ENCODE data around the gene TM4SF20.

TM4SF20 gene

GRCh38 chr2:227351639-227352038 lies 27.5 kb downstream of the TM4SF20 start:
- no peak overlapping the region for H2AFZ ChIP-seq (ENCODE audit: low read length)
- no peak for TF ChIP-seq EZH2 (IDR thresholded peaks at IDR 0.05; ENCODE audit: borderline replicate concordance, low read length)
- TF ChIP-seq CTCF (IDR thresholded peaks at IDR 0.05; ENCODE audit: low read length) = no peak
- H3K9ac ChIP-seq (ENCODE audit: low read length) = no peak overlapping the region
- H3K36me3 ChIP-seq (ENCODE audit: insufficient read depth, low read length) = peaks cover 63% of the 10 kb centered on the region
- H3F3A ChIP-seq (ENCODE audit: insufficient read depth, low read length) = no peaks in the 10 kb centered on the region
- no peak overlapping the region for H3K27ac ChIP-seq (ENCODE audit: low read depth, low read length, poor library complexity, severe bottlenecking)
- no peak overlapping the region for H3K4me2 ChIP-seq (ENCODE audit: low read length)
- no peaks in the 10 kb centered on the region for H3K79me2 ChIP-seq (ENCODE audit: insufficient read depth, low read length)
- no peak overlapping the region for H3K4me3 ChIP-seq (ENCODE audit: low read depth, low read length, poor library complexity, severe bottlenecking)
- no peaks in the 10 kb centered on the region for H4K20me1 ChIP-seq (ENCODE audit: insufficient read depth, low read length)
- H3K27me3 ChIP-seq (ENCODE audit: insufficient read depth, low read length) = no peaks in the 10 kb centered on the region
- H3K9me2 ChIP-seq (ENCODE audit: low read depth, low read length) = no peaks in the 10 kb centered on the region
- no peaks in the 10 kb centered on the region for H3K4me1 ChIP-seq (ENCODE audit: insufficient read depth, low read length, severe bottlenecking)
- no peaks in the 10 kb centered on the region for H3K9me3 ChIP-seq (ENCODE audit: low read length)

- H4K20me1 ChIP-seq (ENCODE audit: insufficient read depth, low read length) = no peaks in the 10 kb centered on the region
- H3K27me3 ChIP-seq (ENCODE audit: insufficient read depth, low read length) = no peaks in the 10 kb centered on the region
- H3K9ac ChIP-seq (ENCODE audit: low read length) = no peak overlapping the region
- no peak overlapping the region for H3K27ac ChIP-seq (ENCODE audit: low read depth, low read length, poor library complexity, severe bottlenecking)
- H2AFZ ChIP-seq (ENCODE audit: low read length) = no peak overlapping the region
- no peak overlapping the region for H3K4me2 ChIP-seq (ENCODE audit: low read length)
- no peaks in the 10 kb centered on the region for H3K9me2 ChIP-seq (ENCODE audit: low read depth, low read length)
- H3F3A ChIP-seq (ENCODE audit: insufficient read depth, low read length) = no peaks in the 10 kb centered on the region
- TF ChIP-seq EZH2 (IDR thresholded peaks at IDR 0.05; ENCODE audit: borderline replicate concordance, low read length) (no peak), CTCF (IDR thresholded peaks at IDR 0.05; ENCODE audit: low read length) (no peak)
- peaks cover 63% of the 10 kb centered on the region for H3K36me3 ChIP-seq (ENCODE audit: insufficient read depth, low read length)
- no peaks in the 10 kb centered on the region for H3K4me1 ChIP-seq (ENCODE audit: insufficient read depth, low read length, severe bottlenecking)
- no peak overlapping the region for H3K4me3 ChIP-seq (ENCODE audit: low read depth, low read length, poor library complexity, severe bottlenecking)
- H3K9me3 ChIP-seq (ENCODE audit: low read length) = no peaks in the 10 kb centered on the region
- H3K79me2 ChIP-seq (ENCODE audit: insufficient read depth, low read length) = no peaks in the 10 kb centered on the region
Measured at GRCh38 chr2:227349989-227350612, 29.0 kb downstream of the TM4SF20 start.

- Histone ChIP-seq H3K9ac (ENCODE audit: low read length) (no peak overlapping the region), H4K20me1 (ENCODE audit: insufficient read depth, low read length) (no peaks in the 10 kb centered on the region), H3K27me3 (ENCODE audit: insufficient read depth, low read length) (no peaks in the 10 kb centered on the region), H3K79me2 (ENCODE audit: insufficient read depth, low read length) (no peaks in the 10 kb centered on the region), H3K4me3 (ENCODE audit: low read depth, low read length, poor library complexity, severe bottlenecking) (no peak overlapping the region), H3K9me2 (ENCODE audit: low read depth, low read length) (no peaks in the 10 kb centered on the region), H2AFZ (ENCODE audit: low read length) (no peak overlapping the region), H3K27ac (ENCODE audit: low read depth, low read length, poor library complexity, severe bottlenecking) (no peak overlapping the region), H3K9me3 (ENCODE audit: low read length) (no peaks in the 10 kb centered on the region), H3F3A (ENCODE audit: insufficient read depth, low read length) (no peaks in the 10 kb centered on the region), H3K4me1 (ENCODE audit: insufficient read depth, low read length, severe bottlenecking) (no peaks in the 10 kb centered on the region), H3K36me3 (ENCODE audit: insufficient read depth, low read length) (peaks cover 64% of the 10 kb centered on the region), H3K4me2 (ENCODE audit: low read length) (no peak overlapping the region)
- TF ChIP-seq EZH2 (IDR thresholded peaks at IDR 0.05; ENCODE audit: borderline replicate concordance, low read length) (no peak), CTCF (IDR thresholded peaks at IDR 0.05; ENCODE audit: low read length) (no peak)
Measured at GRCh38 chr2:227348324-227348723, 30.8 kb downstream of the TM4SF20 start.
